Measurements from ENCODE around the gene F8.
"Not testable (repeated sequence)": the region's sequence is repeated elsewhere in the genome, so short reads cannot be mapped to it uniquely, and the experiment has no call there.

The F8 gene

GRCh38 chrX:154979629-154980028 lies 42.9 kb downstream of the F8 start:
- TF ChIP-seq CTCF (conservative IDR thresholded peaks at IDR 0.05) (no peak), ZFX (IDR thresholded peaks at IDR 0.05) (no peak)
- no peak overlapping the region for H3K27ac ChIP-seq

GRCh38 chrX:154968353-154968752 lies 54.2 kb downstream of the F8 start:
- H3K27ac ChIP-seq: no peak overlapping the region

GRCh38 chrX:154967603-154968002 lies 54.9 kb downstream of the F8 start:
- H3K27ac ChIP-seq: no peak overlapping the region
- no peak for TF ChIP-seq ZFX (IDR thresholded peaks at IDR 0.05)
- TF ChIP-seq CTCF (conservative IDR thresholded peaks at IDR 0.05): no peak

More at GRCh38 chrX:154968353-154968752, 54.2 kb downstream of the F8 start:
- TF ChIP-seq CTCF (conservative IDR thresholded peaks at IDR 0.05) (no peak), ZFX (IDR thresholded peaks at IDR 0.05) (no peak)

GRCh38 chrX:154961947-154962346 lies 60.6 kb downstream of the F8 start:
- TF ChIP-seq ZFX (IDR thresholded peaks at IDR 0.05) (no peak), CTCF (conservative IDR thresholded peaks at IDR 0.05) (no peak)
- no peak overlapping the region for H3K27ac ChIP-seq

GRCh38 chrX:154955799-154956198 lies 66.7 kb downstream of the F8 start:
- not testable (repeated sequence) for H3K27ac ChIP-seq

- H3K27ac ChIP-seq: not testable (repeated sequence)
Measured at GRCh38 chrX:154939265-154939664, 83.3 kb downstream of the F8 start.

GRCh38 chrX:154924771-154925170 lies 97.8 kb downstream of the F8 start:
- H3K27ac ChIP-seq: not testable (repeated sequence)

- TF ChIP-seq ZFX (IDR thresholded peaks at IDR 0.05) (no peak), CTCF (conservative IDR thresholded peaks at IDR 0.05) (peak; percentile 73)
- H3K27ac ChIP-seq: no peak overlapping the region
Measured at GRCh38 chrX:154918060-154918483, 104.5 kb downstream of the F8 start.

GRCh38 chrX:154914052-154914451 lies 108.5 kb downstream of the F8 start:
- TF ChIP-seq CTCF (conservative IDR thresholded peaks at IDR 0.05) (no peak), ZFX (IDR thresholded peaks at IDR 0.05) (no peak)
- H3K27ac ChIP-seq: no peak overlapping the region

GRCh38 chrX:154910528-154910927 lies 112.0 kb downstream of the F8 start:
- H3K27ac ChIP-seq: not testable (repeated sequence)

- H3K27ac ChIP-seq: not testable (repeated sequence)
Measured at GRCh38 chrX:154910048-154910447, 112.5 kb downstream of the F8 start.
